SK-N-SH (cell line): ENCODE data around the gene LACTB. TPM values are rescaled to one million over a fixed set of nuclear protein-coding genes. Genes with fewer than 3 reads are reported as not detected.

ENCODE experiments used
- CTCF ChIA-PET: fragments of 300-600, 350-600 bp; formaldehyde crosslinking; extraction: SDS; loops from one replicate; lab custom pipeline; 2021; lab: Yijun Ruan, JAX
- POLR2A ChIA-PET: fragments of 350-600 bp; sonication (Branson Sonifier 250); formaldehyde crosslinking; extraction: SDS; loops from one replicate; lab custom pipeline; 2020; ENCODE audit warnings: antibody characterized with exemption, inconsistent platforms; lab: Yijun Ruan, JAX
- DNase-seq: peaks from one replicate; pipeline ENCODE4 v3.0.0; 2012
- H2AFZ ChIP-seq: fragments of 200-600 bp; sonication (generic); 2 replicates; pipeline ENCODE4 v1.8.1; 2016; ENCODE audit warnings: antibody characterized with exemption, mild to moderate bottlenecking, low read depth
- H3F3A ChIP-seq: fragments of 200-600 bp; sonication (generic); replicated peaks from 2 replicates; pipeline ENCODE3; 2016; ENCODE audit warnings: antibody characterized with exemption, mild to moderate bottlenecking; ENCODE audit not compliant: insufficient read depth
- H3K27ac ChIP-seq, 2 experiments: fragments of 200-500 bp in 1 of 2; fragments of 200-600 bp in 1 of 2; sonication (Bioruptor generic) in 1 of 2; sonication (generic), shearing (Covaris generic) in 1 of 2; 2 replicates each; pipeline versions ENCODE4 v1.5.1 to v1.6.1; 2014 to 2016; ENCODE audit warnings: low read depth in 2 of 2, inconsistent platforms in 1 of 2, low read length in 1 of 2, mild to moderate bottlenecking in 1 of 2, mixed read lengths in 1 of 2
- H3K27me3 ChIP-seq: fragments of 200-600 bp; sonication (generic), shearing (Covaris generic); 2 replicates; pipeline ENCODE4 v1.6.1; 2016; ENCODE audit warnings: mixed run types; ENCODE audit not compliant: insufficient read depth
- H3K36me3 ChIP-seq, 2 experiments: fragments of 200-500 bp in 1 of 2; fragments of 200-600 bp in 1 of 2; sonication (Bioruptor generic) in 1 of 2; sonication (generic) in 1 of 2; replicated peaks in 1 of 2; 2 replicates each; pipeline versions ENCODE3 to v1.5.1; 2014 to 2016; ENCODE audit warnings: low read length in 1 of 2, mild to moderate bottlenecking in 1 of 2; ENCODE audit not compliant: insufficient read depth in 2 of 2, control insufficient read depth in 1 of 2
- H3K4me1 ChIP-seq, 2 experiments: fragments of 200-500 bp in 1 of 2; fragments of 200-600 bp in 1 of 2; sonication (Bioruptor generic) in 1 of 2; sonication (generic), shearing (Covaris generic) in 1 of 2; 2 replicates each; pipeline versions ENCODE4 v1.5.1 to v1.6.1; 2014 to 2016; ENCODE audit warnings: low read depth in 1 of 2, low read length in 1 of 2, mixed run types in 1 of 2; ENCODE audit not compliant: insufficient read depth in 2 of 2, control insufficient read depth in 1 of 2
- H3K4me2 ChIP-seq: fragments of 200-600 bp; sonication (generic), shearing (Covaris generic); 2 replicates; pipeline ENCODE4 v1.6.1; 2017; ENCODE audit warnings: mixed run types
- H3K4me3 ChIP-seq, 2 experiments: fragments of 200-500 bp in 1 of 2; fragments of 200-600 bp in 1 of 2; sonication (Bioruptor generic) in 1 of 2; sonication (generic), shearing (Covaris generic) in 1 of 2; 2 replicates each; pipeline versions ENCODE4 v1.5.1 to v1.8.1; 2014 to 2016; ENCODE audit warnings: low read depth in 2 of 2, inconsistent platforms in 1 of 2, low read length in 1 of 2, mild to moderate bottlenecking in 1 of 2, mixed read lengths in 1 of 2, moderate library complexity in 1 of 2
- H3K79me2 ChIP-seq: fragments of 200-600 bp; sonication (generic); 2 replicates; pipeline ENCODE4 v1.8.1; 2017; ENCODE audit warnings: mild to moderate bottlenecking; ENCODE audit not compliant: insufficient read depth
- H3K9ac ChIP-seq: fragments of 200-600 bp; sonication (generic); 2 replicates; pipeline ENCODE4 v1.6.1; 2017; ENCODE audit warnings: mixed run types
- H3K9me2 ChIP-seq: fragments of 200-600 bp; sonication (generic); 2 replicates; pipeline ENCODE4 v1.6.1; 2017; ENCODE audit warnings: mixed run types
- H3K9me3 ChIP-seq: fragments of 200-600 bp; sonication (generic); 2 replicates; pipeline ENCODE4 v1.6.1; 2017; ENCODE audit warnings: mixed run types, mild to moderate bottlenecking, moderate library complexity
- H4K20me1 ChIP-seq: fragments of 200-600 bp; sonication (generic); 2 replicates; pipeline ENCODE4 v1.6.1; 2017; ENCODE audit warnings: mild to moderate bottlenecking, mixed run types; ENCODE audit not compliant: insufficient read depth
- CHD2 ChIP-seq: fragments of 150-350 bp; IDR thresholded peaks from 2 replicates; pipeline ENCODE4 v1.6.1; 2018; ENCODE audit warnings: low read length; ENCODE audit not compliant: partially characterized antibody
- ELF1 ChIP-seq: IDR thresholded peaks from 2 replicates; pipeline ENCODE4 v1.4.0; 2012
- EP300 ChIP-seq, 2 experiments: IDR thresholded peaks; 2 replicates each; pipeline versions ENCODE4 v1.4.0 to v1.6.1; 2012; ENCODE audit warnings: borderline replicate concordance in 1 of 2, low read depth in 1 of 2, low read length in 1 of 2
- FOSL2 ChIP-seq: IDR thresholded peaks from 2 replicates; pipeline ENCODE4 v1.4.0; 2012; ENCODE audit warnings: low read depth, mild to moderate bottlenecking, moderate library complexity, borderline replicate concordance
- FOXJ3 ChIP-seq: sonication (generic); formaldehyde crosslinking; IDR thresholded peaks from 2 replicates; pipeline ENCODE4 v1.5.1; 2020; ENCODE audit warnings: mild to moderate bottlenecking, missing genetic modification reagents
- FOXM1 ChIP-seq: IDR thresholded peaks from 2 replicates; pipeline ENCODE4 v1.4.0; 2012; ENCODE audit warnings: low read depth, mild to moderate bottlenecking
- GABPA ChIP-seq: IDR thresholded peaks from 2 replicates; pipeline ENCODE4 v1.4.0; 2012; ENCODE audit warnings: low read depth, mild to moderate bottlenecking
- JUND ChIP-seq: IDR thresholded peaks from 2 replicates; pipeline ENCODE4 v1.4.0; 2012
- MEF2A ChIP-seq: IDR thresholded peaks from 2 replicates; pipeline ENCODE4 v1.4.0; 2012; ENCODE audit warnings: low read depth, borderline replicate concordance
- MXI1 ChIP-seq: IDR thresholded peaks from 2 replicates; pipeline ENCODE4 v1.6.1; 2012; ENCODE audit warnings: mild to moderate bottlenecking, low read depth, low read length, improper control_type of control experiment
- NRF1 ChIP-seq: IDR thresholded peaks from 2 replicates; pipeline ENCODE4 v1.6.1; 2012; ENCODE audit warnings: low read depth, mild to moderate bottlenecking, low read length
- POLR2AphosphoS5 ChIP-seq: IDR thresholded peaks from 2 replicates; pipeline ENCODE4 v1.6.1; 2012; ENCODE audit warnings: low read depth, low read length
- RAD21 ChIP-seq: IDR thresholded peaks from 2 replicates; pipeline ENCODE4 v1.6.1; 2012; ENCODE audit warnings: mild to moderate bottlenecking, low read length
- RCOR1 ChIP-seq: fragments of 150-350 bp; IDR thresholded peaks from 2 replicates; pipeline ENCODE4 v1.6.1; 2017; ENCODE audit warnings: antibody characterized with exemption, low read length
- RFX5 ChIP-seq: IDR thresholded peaks from 2 replicates; pipeline ENCODE4 v1.6.1; 2012; ENCODE audit warnings: mild to moderate bottlenecking, improper control_type of control experiment, low read length
- RXRA ChIP-seq: IDR thresholded peaks from 2 replicates; pipeline ENCODE4 v1.4.0; 2012; ENCODE audit warnings: low read depth, mild to moderate bottlenecking, borderline replicate concordance
- SMC3 ChIP-seq: IDR thresholded peaks from 2 replicates; pipeline ENCODE4 v1.6.1; 2012; ENCODE audit warnings: low read depth, low read length, improper control_type of control experiment
- TAF1 ChIP-seq: IDR thresholded peaks from 2 replicates; pipeline ENCODE4 v1.6.1; 2012; ENCODE audit warnings: low read depth, mild to moderate bottlenecking, low read length, moderate library complexity, borderline replicate concordance
- YY1 ChIP-seq: IDR thresholded peaks from 2 replicates; pipeline ENCODE4 v1.4.0; 2012; ENCODE audit warnings: low read depth, mild to moderate bottlenecking
- WGBS: methylation state at CpG from one replicate; pipeline ENCODE4 v1.1.6; 2017; ENCODE audit warnings: low lambda C conversion rate; 5-methylcytosine and 5-hydroxymethylcytosine counted together
- polyA plus RNA-seq, 3 experiments: library from polyadenylated mRNA; depleted of rRNA; stranded (reverse); fragments of >200 nt; gene quantifications; 2 replicates each; pipeline ENCODE4 v1.2.3, GENCODE V29; 2012
- TF ChIP-seq, protein P1 (sequence below): IDR thresholded peaks from 2 replicates; pipeline ENCODE4 v1.4.0; 2012; ENCODE audit warnings: low read depth, borderline replicate concordance
- TF ChIP-seq, protein P2 (sequence below): IDR thresholded peaks from 2 replicates; pipeline ENCODE4 v1.4.0; 2012; ENCODE audit warnings: low read depth, borderline replicate concordance
- TF ChIP-seq, protein P3 (sequence below): IDR thresholded peaks from 2 replicates; pipeline ENCODE4; 2012
- TF ChIP-seq, protein P4 (sequence below): fragments of 150-350 bp; IDR thresholded peaks from 2 replicates; pipeline ENCODE4 v1.6.1; 2016; ENCODE audit warnings: mild to moderate bottlenecking, low read depth, low read length
- TF ChIP-seq, protein P5 (sequence below): fragments of 150-350 bp; IDR thresholded peaks from 2 replicates; pipeline ENCODE4 v1.6.1; 2017; ENCODE audit warnings: antibody characterized with exemption, low read length, low read depth, borderline replicate concordance
- TF ChIP-seq, protein P6 (sequence below): fragments of 200-600 bp; sonication (generic); IDR thresholded peaks from 2 replicates; pipeline ENCODE4 v1.6.1; 2017; ENCODE audit warnings: antibody characterized with exemption, mild to moderate bottlenecking, moderate library complexity

LACTB gene
- polyA plus RNA-seq, 1 of the 3 experiments (the other 2 are of a cell fraction), result 23.3 TPM

DNA sequence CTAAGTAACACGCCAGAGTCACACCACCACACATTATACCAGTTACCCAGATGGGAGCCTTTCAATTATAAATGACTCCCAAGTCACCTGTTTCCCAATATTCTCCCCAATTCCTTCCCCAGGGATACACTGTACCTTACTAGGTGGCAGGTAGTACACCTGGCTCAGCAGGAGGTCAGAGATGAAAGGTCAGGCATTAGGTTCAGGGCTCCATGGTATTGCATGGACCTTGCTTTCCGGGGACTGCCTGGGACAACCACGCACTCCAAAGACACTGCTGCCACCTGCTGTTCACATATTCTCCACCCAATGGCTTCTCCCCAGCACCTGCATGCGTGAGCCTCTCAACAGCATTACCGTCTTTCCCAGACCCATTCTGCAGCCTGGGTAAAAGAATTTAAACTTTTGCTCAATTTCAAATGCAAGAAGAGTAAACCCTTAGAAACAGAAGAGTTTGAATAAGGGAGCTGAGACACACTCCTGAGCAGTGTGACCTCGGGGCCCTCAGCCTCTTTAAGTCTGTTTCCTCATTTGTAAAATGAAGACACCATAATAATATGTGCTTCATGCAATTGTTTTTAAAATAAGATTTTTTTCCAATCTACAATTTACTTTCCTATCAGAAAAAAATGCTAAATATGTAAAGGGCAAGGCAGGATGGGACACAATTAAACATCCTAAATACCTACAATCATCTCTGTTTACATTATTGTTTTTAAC lies 28.0 kb upstream of the LACTB start:
- no peaks in the 10 kb centered on the region for H4K20me1 ChIP-seq
- no peaks in the 10 kb centered on the region for H3K36me3 ChIP-seq
- peak overlapping the region; percentile 47; the same call in 1 of the 2 replicates for H3K9ac ChIP-seq
- CTCF ChIA-PET, result interaction anchor here (0.6 to 13.4 kb wide), 55 partner anchors 10 to 616 kb away, joined by 3 to 315 read pairs (median 5); partner anchors contain the start of genes RPS27L and TPM1
- WGBS, result 25% methylated on average over 6 of the region's 6 CpGs
- peaks cover 21 to 25% of the 10 kb centered on the region in 2 experiments; a peak in 3 of 4 replicates for H3K4me1 ChIP-seq
- peak; percentile 87 for DNase-seq
- no peaks in the 10 kb centered on the region for H3K79me2 ChIP-seq
- no peak overlapping the region; a peak in 1 of 4 replicates for H3K4me3 ChIP-seq
- POLR2A ChIA-PET, result interaction anchor here (0.5 to 0.6 kb wide), 2 partner anchors 311 to 373 kb away, joined by 3 to 4 read pairs; no protein-coding TSS in a partner anchor
- no peak overlapping the region for H2AFZ ChIP-seq
- H3K4me2 ChIP-seq, result peak overlapping the region; percentile 16; the same call in 1 of the 2 replicates
- peak overlapping the region; percentile 68 to 78; a peak in 3 of 4 replicates for H3K27ac ChIP-seq
- no peaks in the 10 kb centered on the region for H3K9me2 ChIP-seq
- no peaks in the 10 kb centered on the region for H3K9me3 ChIP-seq
- peaks cover 60% of the 10 kb centered on the region for H3F3A ChIP-seq
- H3K27me3 ChIP-seq, result no peaks in the 10 kb centered on the region
- TF ChIP-seq, protein P1, sequence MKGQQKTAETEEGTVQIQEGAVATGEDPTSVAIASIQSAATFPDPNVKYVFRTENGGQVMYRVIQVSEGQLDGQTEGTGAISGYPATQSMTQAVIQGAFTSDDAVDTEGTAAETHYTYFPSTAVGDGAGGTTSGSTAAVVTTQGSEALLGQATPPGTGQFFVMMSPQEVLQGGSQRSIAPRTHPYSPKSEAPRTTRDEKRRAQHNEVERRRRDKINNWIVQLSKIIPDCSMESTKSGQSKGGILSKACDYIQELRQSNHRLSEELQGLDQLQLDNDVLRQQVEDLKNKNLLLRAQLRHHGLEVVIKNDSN, result no peak
- TF ChIP-seq RAD21 (peak; percentile 100), MEF2A (no peak), RCOR1 (0 out of 2 replicates have a peak, but pooled peaks have one; percentile 21), FOXM1 (no peak), GABPA (no peak), EP300 (IDR thresholded peaks at IDR 0.05; ENCODE audit: borderline replicate concordance in 1 of 2, low read depth in 1 of 2, low read length in 1 of 2) (no peak), FOSL2 (no peak), NRF1 (peak; percentile 32), MXI1 (no peak), RXRA (no peak), CHD2 (peak; percentile 61), JUND (no peak), YY1 (no peak), SMC3 (peak; percentile 100), ELF1 (no peak), FOXJ3 (CRISPR knock-in tag) (no peak), RFX5 (peak; percentile 62; the same call in 1 of the 2 replicates), POLR2AphosphoS5 (no peak), TAF1 (no peak)
- TF ChIP-seq, protein P2, sequence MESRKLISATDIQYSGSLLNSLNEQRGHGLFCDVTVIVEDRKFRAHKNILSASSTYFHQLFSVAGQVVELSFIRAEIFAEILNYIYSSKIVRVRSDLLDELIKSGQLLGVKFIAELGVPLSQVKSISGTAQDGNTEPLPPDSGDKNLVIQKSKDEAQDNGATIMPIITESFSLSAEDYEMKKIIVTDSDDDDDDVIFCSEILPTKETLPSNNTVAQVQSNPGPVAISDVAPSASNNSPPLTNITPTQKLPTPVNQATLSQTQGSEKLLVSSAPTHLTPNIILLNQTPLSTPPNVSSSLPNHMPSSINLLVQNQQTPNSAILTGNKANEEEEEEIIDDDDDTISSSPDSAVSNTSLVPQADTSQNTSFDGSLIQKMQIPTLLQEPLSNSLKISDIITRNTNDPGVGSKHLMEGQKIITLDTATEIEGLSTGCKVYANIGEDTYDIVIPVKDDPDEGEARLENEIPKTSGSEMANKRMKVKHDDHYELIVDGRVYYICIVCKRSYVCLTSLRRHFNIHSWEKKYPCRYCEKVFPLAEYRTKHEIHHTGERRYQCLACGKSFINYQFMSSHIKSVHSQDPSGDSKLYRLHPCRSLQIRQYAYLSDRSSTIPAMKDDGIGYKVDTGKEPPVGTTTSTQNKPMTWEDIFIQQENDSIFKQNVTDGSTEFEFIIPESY, result no peak
- TF ChIP-seq, protein P3, sequence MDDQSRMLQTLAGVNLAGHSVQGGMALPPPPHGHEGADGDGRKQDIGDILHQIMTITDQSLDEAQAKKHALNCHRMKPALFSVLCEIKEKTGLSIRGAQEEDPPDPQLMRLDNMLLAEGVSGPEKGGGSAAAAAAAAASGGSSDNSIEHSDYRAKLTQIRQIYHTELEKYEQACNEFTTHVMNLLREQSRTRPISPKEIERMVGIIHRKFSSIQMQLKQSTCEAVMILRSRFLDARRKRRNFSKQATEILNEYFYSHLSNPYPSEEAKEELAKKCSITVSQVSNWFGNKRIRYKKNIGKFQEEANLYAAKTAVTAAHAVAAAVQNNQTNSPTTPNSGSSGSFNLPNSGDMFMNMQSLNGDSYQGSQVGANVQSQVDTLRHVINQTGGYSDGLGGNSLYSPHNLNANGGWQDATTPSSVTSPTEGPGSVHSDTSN, result no peak
- TF ChIP-seq, protein P4, sequence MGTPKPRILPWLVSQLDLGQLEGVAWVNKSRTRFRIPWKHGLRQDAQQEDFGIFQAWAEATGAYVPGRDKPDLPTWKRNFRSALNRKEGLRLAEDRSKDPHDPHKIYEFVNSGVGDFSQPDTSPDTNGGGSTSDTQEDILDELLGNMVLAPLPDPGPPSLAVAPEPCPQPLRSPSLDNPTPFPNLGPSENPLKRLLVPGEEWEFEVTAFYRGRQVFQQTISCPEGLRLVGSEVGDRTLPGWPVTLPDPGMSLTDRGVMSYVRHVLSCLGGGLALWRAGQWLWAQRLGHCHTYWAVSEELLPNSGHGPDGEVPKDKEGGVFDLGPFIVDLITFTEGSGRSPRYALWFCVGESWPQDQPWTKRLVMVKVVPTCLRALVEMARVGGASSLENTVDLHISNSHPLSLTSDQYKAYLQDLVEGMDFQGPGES, result no peak
- TF ChIP-seq, protein P5, sequence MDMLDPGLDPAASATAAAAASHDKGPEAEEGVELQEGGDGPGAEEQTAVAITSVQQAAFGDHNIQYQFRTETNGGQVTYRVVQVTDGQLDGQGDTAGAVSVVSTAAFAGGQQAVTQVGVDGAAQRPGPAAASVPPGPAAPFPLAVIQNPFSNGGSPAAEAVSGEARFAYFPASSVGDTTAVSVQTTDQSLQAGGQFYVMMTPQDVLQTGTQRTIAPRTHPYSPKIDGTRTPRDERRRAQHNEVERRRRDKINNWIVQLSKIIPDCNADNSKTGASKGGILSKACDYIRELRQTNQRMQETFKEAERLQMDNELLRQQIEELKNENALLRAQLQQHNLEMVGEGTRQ, result no peak
- TF ChIP-seq, protein P6, sequence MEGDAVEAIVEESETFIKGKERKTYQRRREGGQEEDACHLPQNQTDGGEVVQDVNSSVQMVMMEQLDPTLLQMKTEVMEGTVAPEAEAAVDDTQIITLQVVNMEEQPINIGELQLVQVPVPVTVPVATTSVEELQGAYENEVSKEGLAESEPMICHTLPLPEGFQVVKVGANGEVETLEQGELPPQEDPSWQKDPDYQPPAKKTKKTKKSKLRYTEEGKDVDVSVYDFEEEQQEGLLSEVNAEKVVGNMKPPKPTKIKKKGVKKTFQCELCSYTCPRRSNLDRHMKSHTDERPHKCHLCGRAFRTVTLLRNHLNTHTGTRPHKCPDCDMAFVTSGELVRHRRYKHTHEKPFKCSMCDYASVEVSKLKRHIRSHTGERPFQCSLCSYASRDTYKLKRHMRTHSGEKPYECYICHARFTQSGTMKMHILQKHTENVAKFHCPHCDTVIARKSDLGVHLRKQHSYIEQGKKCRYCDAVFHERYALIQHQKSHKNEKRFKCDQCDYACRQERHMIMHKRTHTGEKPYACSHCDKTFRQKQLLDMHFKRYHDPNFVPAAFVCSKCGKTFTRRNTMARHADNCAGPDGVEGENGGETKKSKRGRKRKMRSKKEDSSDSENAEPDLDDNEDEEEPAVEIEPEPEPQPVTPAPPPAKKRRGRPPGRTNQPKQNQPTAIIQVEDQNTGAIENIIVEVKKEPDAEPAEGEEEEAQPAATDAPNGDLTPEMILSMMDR, result peak; percentile 88
